ENCODE results near the gene DGCR2. TPM values are rescaled to one million over a fixed set of nuclear protein-coding genes. Genes with fewer than 3 reads are reported as not detected.

Gene DGCR2
- total and polyA plus RNA-seq, 2 experiments from 2014 or later, result 18.5 to 83.0 TPM

GRCh38 chr22:19018256-19018655, 104.0 kb downstream of the DGCR2 start:
- peaks cover 3% of the 10 kb centered on the region for H3K27me3 Mint-ChIP-seq (ENCODE audit: insufficient read depth, low read depth, poor library complexity)
- no peaks in the 10 kb centered on the region for H3K9me3 Mint-ChIP-seq
- Histone ChIP-seq H3K4me3 (no peak overlapping the region), H3F3A (replicated peaks; ENCODE audit: low read depth) (no peaks in the 10 kb centered on the region), H3K27ac (ENCODE audit: low read depth) (no peak overlapping the region), H3K4me2 (no peak overlapping the region), H4K20me1 (replicated peaks; ENCODE audit: insufficient read depth) (no peaks in the 10 kb centered on the region), H3K27me3 (ENCODE audit: insufficient read depth) (no peaks in the 10 kb centered on the region), H3K36me3 (ENCODE audit: insufficient read depth) (no peaks in the 10 kb centered on the region), H3K9me2 (ENCODE audit: insufficient read depth) (no peaks in the 10 kb centered on the region), H3K79me2 (replicated peaks; ENCODE audit: insufficient read depth) (no peaks in the 10 kb centered on the region), H3K4me1 (ENCODE audit: insufficient read depth) (no peaks in the 10 kb centered on the region), H2AFZ (no peak overlapping the region)
- TF ChIP-seq JUNB (IDR thresholded peaks at IDR 0.05; ENCODE audit: unreplicated experiment) (no peak), EZH2phosphoT487 (IDR thresholded peaks at IDR 0.05; ENCODE audit: unreplicated experiment) (no peak), POLR2AphosphoS5 (IDR thresholded peaks at IDR 0.05; ENCODE audit: low read depth) (no peak), CREB1 (CRISPR knock-in tag; IDR thresholded peaks at IDR 0.05; ENCODE audit: low read depth) (no peak), STAT1 (IDR thresholded peaks at IDR 0.05; ENCODE audit: unreplicated experiment) (no peak), EZH2 (IDR thresholded peaks at IDR 0.05; ENCODE audit: low read depth, unreplicated experiment) (no peak), ZNF462 (CRISPR knock-in tag; IDR thresholded peaks at IDR 0.05) (no peak), ZNF114 (CRISPR knock-in tag; IDR thresholded peaks at IDR 0.05) (no peak)
- TF ChIP-seq, protein P1, sequence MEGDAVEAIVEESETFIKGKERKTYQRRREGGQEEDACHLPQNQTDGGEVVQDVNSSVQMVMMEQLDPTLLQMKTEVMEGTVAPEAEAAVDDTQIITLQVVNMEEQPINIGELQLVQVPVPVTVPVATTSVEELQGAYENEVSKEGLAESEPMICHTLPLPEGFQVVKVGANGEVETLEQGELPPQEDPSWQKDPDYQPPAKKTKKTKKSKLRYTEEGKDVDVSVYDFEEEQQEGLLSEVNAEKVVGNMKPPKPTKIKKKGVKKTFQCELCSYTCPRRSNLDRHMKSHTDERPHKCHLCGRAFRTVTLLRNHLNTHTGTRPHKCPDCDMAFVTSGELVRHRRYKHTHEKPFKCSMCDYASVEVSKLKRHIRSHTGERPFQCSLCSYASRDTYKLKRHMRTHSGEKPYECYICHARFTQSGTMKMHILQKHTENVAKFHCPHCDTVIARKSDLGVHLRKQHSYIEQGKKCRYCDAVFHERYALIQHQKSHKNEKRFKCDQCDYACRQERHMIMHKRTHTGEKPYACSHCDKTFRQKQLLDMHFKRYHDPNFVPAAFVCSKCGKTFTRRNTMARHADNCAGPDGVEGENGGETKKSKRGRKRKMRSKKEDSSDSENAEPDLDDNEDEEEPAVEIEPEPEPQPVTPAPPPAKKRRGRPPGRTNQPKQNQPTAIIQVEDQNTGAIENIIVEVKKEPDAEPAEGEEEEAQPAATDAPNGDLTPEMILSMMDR (conservative IDR thresholded peaks at IDR 0.05; ENCODE audit: low read depth in 2 of 2), result no peak
- TF ChIP-seq, protein P2, sequence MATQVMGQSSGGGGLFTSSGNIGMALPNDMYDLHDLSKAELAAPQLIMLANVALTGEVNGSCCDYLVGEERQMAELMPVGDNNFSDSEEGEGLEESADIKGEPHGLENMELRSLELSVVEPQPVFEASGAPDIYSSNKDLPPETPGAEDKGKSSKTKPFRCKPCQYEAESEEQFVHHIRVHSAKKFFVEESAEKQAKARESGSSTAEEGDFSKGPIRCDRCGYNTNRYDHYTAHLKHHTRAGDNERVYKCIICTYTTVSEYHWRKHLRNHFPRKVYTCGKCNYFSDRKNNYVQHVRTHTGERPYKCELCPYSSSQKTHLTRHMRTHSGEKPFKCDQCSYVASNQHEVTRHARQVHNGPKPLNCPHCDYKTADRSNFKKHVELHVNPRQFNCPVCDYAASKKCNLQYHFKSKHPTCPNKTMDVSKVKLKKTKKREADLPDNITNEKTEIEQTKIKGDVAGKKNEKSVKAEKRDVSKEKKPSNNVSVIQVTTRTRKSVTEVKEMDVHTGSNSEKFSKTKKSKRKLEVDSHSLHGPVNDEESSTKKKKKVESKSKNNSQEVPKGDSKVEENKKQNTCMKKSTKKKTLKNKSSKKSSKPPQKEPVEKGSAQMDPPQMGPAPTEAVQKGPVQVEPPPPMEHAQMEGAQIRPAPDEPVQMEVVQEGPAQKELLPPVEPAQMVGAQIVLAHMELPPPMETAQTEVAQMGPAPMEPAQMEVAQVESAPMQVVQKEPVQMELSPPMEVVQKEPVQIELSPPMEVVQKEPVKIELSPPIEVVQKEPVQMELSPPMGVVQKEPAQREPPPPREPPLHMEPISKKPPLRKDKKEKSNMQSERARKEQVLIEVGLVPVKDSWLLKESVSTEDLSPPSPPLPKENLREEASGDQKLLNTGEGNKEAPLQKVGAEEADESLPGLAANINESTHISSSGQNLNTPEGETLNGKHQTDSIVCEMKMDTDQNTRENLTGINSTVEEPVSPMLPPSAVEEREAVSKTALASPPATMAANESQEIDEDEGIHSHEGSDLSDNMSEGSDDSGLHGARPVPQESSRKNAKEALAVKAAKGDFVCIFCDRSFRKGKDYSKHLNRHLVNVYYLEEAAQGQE (IDR thresholded peaks at IDR 0.05; ENCODE audit: unreplicated experiment), result no peak
- TF ChIP-seq, protein P3, sequence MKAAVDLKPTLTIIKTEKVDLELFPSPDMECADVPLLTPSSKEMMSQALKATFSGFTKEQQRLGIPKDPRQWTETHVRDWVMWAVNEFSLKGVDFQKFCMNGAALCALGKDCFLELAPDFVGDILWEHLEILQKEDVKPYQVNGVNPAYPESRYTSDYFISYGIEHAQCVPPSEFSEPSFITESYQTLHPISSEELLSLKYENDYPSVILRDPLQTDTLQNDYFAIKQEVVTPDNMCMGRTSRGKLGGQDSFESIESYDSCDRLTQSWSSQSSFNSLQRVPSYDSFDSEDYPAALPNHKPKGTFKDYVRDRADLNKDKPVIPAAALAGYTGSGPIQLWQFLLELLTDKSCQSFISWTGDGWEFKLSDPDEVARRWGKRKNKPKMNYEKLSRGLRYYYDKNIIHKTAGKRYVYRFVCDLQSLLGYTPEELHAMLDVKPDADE (IDR thresholded peaks at IDR 0.05), result no peak
- no peak for ATAC-seq
- peaks cover 3% of the 10 kb centered on the region; the same call in 2 of the 3 replicates for H3K4me1 Mint-ChIP-seq
- no peak overlapping the region for H3K27ac Mint-ChIP-seq
- H3K4me3 Mint-ChIP-seq, result no peak overlapping the region
- DNase-seq (ENCODE audit: low spot score), result no peak
- H3K36me3 Mint-ChIP-seq (ENCODE audit: low read depth), result no peaks in the 10 kb centered on the region

Data from GM23338 (cell line).